ENCODE results near the gene CD180.
A peak's percentile ranks its signal among the peaks of the same experiment; 100 is the strongest.

The CD180 gene

GRCh38 chr5:67193439-67193807 lies 3.2 kb downstream of the CD180 start:
- DNase-seq: no peak
- Histone ChIP-seq H3K27ac (ENCODE audit: low read length, poor library complexity, severe bottlenecking) (no peak overlapping the region), H3K18ac (ENCODE audit: low read depth in 1 of 2, low read length in 2 of 2) (no peak overlapping the region), H3K9me3 (ENCODE audit: control insufficient read depth, low read length) (no peaks in the 10 kb centered on the region), H3K4me2 (ENCODE audit: low read length, poor library complexity, severe bottlenecking) (no peak overlapping the region), H4K91ac (ENCODE audit: low read length) (no peak overlapping the region), H2AK5ac (ENCODE audit: low read length, severe bottlenecking) (no peak overlapping the region), H4K8ac (ENCODE audit: low read length) (no peak overlapping the region), H3K23ac (ENCODE audit: low read length in 2 of 2) (no peak overlapping the region), H2AFZ (ENCODE audit: low read depth, low read length) (no peak overlapping the region), H2BK15ac (ENCODE audit: low read depth, poor library complexity, severe bottlenecking) (no peak overlapping the region), H3K79me1 (replicated peaks; ENCODE audit: low read length, poor library complexity, severe bottlenecking) (no peaks in the 10 kb centered on the region), H3K4ac (ENCODE audit: low read depth in 1 of 2, low read length in 2 of 2) (no peak overlapping the region), H2BK5ac (ENCODE audit: low read depth, low read length, poor library complexity, severe bottlenecking) (no peak overlapping the region), H3K4me3 (ENCODE audit: insufficient read depth in 1 of 2, low read depth in 1 of 2, low read length in 2 of 2) (no peak overlapping the region), H3K4me1 (ENCODE audit: control insufficient read depth, insufficient read depth, low read depth, low read length) (no peaks in the 10 kb centered on the region), H2BK12ac (ENCODE audit: low read length in 2 of 2) (no peak overlapping the region), H3K14ac (ENCODE audit: low read length in 2 of 2) (no peak overlapping the region), H3K27me3 (ENCODE audit: control insufficient read depth in 1 of 2, insufficient read depth in 1 of 2, low read length in 2 of 2) (no peaks in the 10 kb centered on the region), H3K36me3 (ENCODE audit: control insufficient read depth in 1 of 2, insufficient read depth in 2 of 2, low read depth in 1 of 2, low read length in 2 of 2) (no peaks in the 10 kb centered on the region), H3K9ac (ENCODE audit: low read length) (no peak overlapping the region), H2BK120ac (ENCODE audit: low read depth, low read length) (no peak overlapping the region)
- WGBS: no CpG with 5 or more reads among the region's 2 CpGs

- Histone ChIP-seq H3K27ac (ENCODE audit: low read length, poor library complexity, severe bottlenecking) (no peak overlapping the region), H3K27me3 (ENCODE audit: control insufficient read depth in 1 of 2, insufficient read depth in 1 of 2, low read length in 2 of 2) (no peaks in the 10 kb centered on the region), H2BK5ac (ENCODE audit: low read depth, low read length, poor library complexity, severe bottlenecking) (no peak overlapping the region), H2AK5ac (ENCODE audit: low read length, severe bottlenecking) (no peak overlapping the region), H3K9ac (ENCODE audit: low read length) (no peak overlapping the region), H2BK15ac (ENCODE audit: low read depth, poor library complexity, severe bottlenecking) (no peak overlapping the region), H3K79me1 (replicated peaks; ENCODE audit: low read length, poor library complexity, severe bottlenecking) (no peaks in the 10 kb centered on the region), H4K91ac (ENCODE audit: low read length) (no peak overlapping the region), H2AFZ (ENCODE audit: low read depth, low read length) (no peak overlapping the region), H2BK12ac (ENCODE audit: low read length in 2 of 2) (no peak overlapping the region), H3K14ac (ENCODE audit: low read length in 2 of 2) (no peak overlapping the region), H3K18ac (ENCODE audit: low read depth in 1 of 2, low read length in 2 of 2) (no peak overlapping the region), H3K9me3 (ENCODE audit: control insufficient read depth, low read length) (no peaks in the 10 kb centered on the region), H3K36me3 (ENCODE audit: control insufficient read depth in 1 of 2, insufficient read depth in 2 of 2, low read depth in 1 of 2, low read length in 2 of 2) (no peaks in the 10 kb centered on the region), H4K8ac (ENCODE audit: low read length) (no peak overlapping the region), H3K4ac (ENCODE audit: low read depth in 1 of 2, low read length in 2 of 2) (no peak overlapping the region), H3K4me1 (ENCODE audit: control insufficient read depth, insufficient read depth, low read depth, low read length) (no peaks in the 10 kb centered on the region), H3K4me3 (ENCODE audit: insufficient read depth in 1 of 2, low read depth in 1 of 2, low read length in 2 of 2) (no peak overlapping the region), H3K23ac (ENCODE audit: low read length in 2 of 2) (no peak overlapping the region), H2BK120ac (ENCODE audit: low read depth, low read length) (no peak overlapping the region), H3K4me2 (ENCODE audit: low read length, poor library complexity, severe bottlenecking) (no peak overlapping the region)
- DNase-seq: no peak
- 98% methylated on average over 8 of the region's 9 CpGs for WGBS
These were observed 3.7 kb downstream of the CD180 start for GRCh38 chr5:67192719-67193438.

DNA sequence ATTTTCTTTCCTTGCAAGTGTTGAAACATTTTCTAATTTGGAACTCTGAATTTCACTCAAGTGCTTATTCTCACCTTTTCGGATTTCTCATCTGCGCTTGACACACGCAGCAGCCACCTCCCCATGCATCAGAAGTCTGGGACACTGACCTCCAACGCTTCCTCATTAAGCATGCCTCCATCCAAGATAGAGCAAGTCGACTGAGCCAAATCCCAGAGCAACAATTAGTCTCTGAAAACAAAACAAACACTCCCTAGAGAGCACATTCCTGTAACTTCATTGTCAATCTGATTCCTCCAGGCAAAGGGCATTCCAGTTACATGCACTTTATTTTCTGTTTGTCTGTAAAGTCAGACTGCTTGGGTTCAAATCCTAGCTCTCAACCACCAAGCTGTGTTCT lies 5.7 kb downstream of the CD180 start:
- Histone ChIP-seq H3K9me3 (ENCODE audit: control insufficient read depth, low read length) (no peaks in the 10 kb centered on the region), H3K4ac (ENCODE audit: low read depth in 1 of 2, low read length in 2 of 2) (no peak overlapping the region), H2BK5ac (ENCODE audit: low read depth, low read length, poor library complexity, severe bottlenecking) (no peak overlapping the region), H3K36me3 (ENCODE audit: control insufficient read depth in 1 of 2, insufficient read depth in 2 of 2, low read depth in 1 of 2, low read length in 2 of 2) (no peaks in the 10 kb centered on the region), H3K9ac (ENCODE audit: low read length) (no peak overlapping the region), H3K18ac (ENCODE audit: low read depth in 1 of 2, low read length in 2 of 2) (no peak overlapping the region), H4K91ac (ENCODE audit: low read length) (no peak overlapping the region), H4K8ac (ENCODE audit: low read length) (peak overlapping the region; percentile 7), H2BK12ac (ENCODE audit: low read length in 2 of 2) (no peak overlapping the region), H3K27ac (ENCODE audit: low read length, poor library complexity, severe bottlenecking) (no peak overlapping the region), H3K4me1 (ENCODE audit: control insufficient read depth, insufficient read depth, low read depth, low read length) (no peaks in the 10 kb centered on the region), H2BK15ac (ENCODE audit: low read depth, poor library complexity, severe bottlenecking) (no peak overlapping the region), H3K27me3 (ENCODE audit: control insufficient read depth in 1 of 2, insufficient read depth in 1 of 2, low read length in 2 of 2) (no peaks in the 10 kb centered on the region), H3K23ac (ENCODE audit: low read length in 2 of 2) (no peak overlapping the region), H2BK120ac (ENCODE audit: low read depth, low read length) (no peak overlapping the region), H3K4me2 (ENCODE audit: low read length, poor library complexity, severe bottlenecking) (no peak overlapping the region), H2AK5ac (ENCODE audit: low read length, severe bottlenecking) (no peak overlapping the region), H2AFZ (ENCODE audit: low read depth, low read length) (no peak overlapping the region), H3K14ac (ENCODE audit: low read length in 2 of 2) (no peak overlapping the region), H3K79me1 (replicated peaks; ENCODE audit: low read length, poor library complexity, severe bottlenecking) (no peaks in the 10 kb centered on the region), H3K4me3 (ENCODE audit: insufficient read depth in 1 of 2, low read depth in 1 of 2, low read length in 2 of 2) (no peak overlapping the region)
- WGBS: 44% methylated on average over 5 of the region's 5 CpGs
- DNase-seq: no peak

DNA sequence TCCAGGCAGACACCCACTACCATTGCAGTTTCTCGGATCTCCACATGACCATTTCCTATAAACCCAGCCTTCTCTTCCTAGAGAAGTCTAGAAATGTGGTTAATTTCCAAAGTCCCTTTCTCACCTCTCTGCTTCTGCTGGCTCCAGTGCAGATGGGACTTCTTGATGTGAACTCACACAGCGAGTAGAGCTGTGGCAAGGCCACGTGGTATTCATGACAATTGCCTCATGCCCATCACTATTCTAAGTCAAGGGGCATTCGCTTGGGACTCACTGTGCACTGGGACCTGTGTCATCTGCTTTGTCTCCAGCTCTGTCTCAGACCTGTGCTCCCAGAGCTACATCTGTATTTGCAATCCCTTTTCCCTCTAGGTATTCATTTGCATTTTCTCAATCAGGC lies 6.2 kb downstream of the CD180 start:
- H2BK120ac ChIP-seq (ENCODE audit: low read depth, low read length): no peak overlapping the region
- H3K4me1 ChIP-seq (ENCODE audit: control insufficient read depth, insufficient read depth, low read depth, low read length): no peaks in the 10 kb centered on the region
- H2BK12ac ChIP-seq (ENCODE audit: low read length in 2 of 2): no peak overlapping the region
- H4K91ac ChIP-seq (ENCODE audit: low read length): no peak overlapping the region
- WGBS: 89% methylated on average over 4 of the region's 4 CpGs
- H3K36me3 ChIP-seq (ENCODE audit: control insufficient read depth in 1 of 2, insufficient read depth in 2 of 2, low read depth in 1 of 2, low read length in 2 of 2): no peaks in the 10 kb centered on the region
- DNase-seq: no peak
- H2BK15ac ChIP-seq (ENCODE audit: low read depth, poor library complexity, severe bottlenecking): no peak overlapping the region
- no peaks in the 10 kb centered on the region for H3K9me3 ChIP-seq (ENCODE audit: control insufficient read depth, low read length)
- H3K27ac ChIP-seq (ENCODE audit: low read length, poor library complexity, severe bottlenecking): no peak overlapping the region
- H2AFZ ChIP-seq (ENCODE audit: low read depth, low read length): no peak overlapping the region
- no peak overlapping the region for H3K14ac ChIP-seq (ENCODE audit: low read length in 2 of 2)
- H3K4me3 ChIP-seq (ENCODE audit: insufficient read depth in 1 of 2, low read depth in 1 of 2, low read length in 2 of 2): no peak overlapping the region
- H3K23ac ChIP-seq (ENCODE audit: low read length in 2 of 2): no peak overlapping the region
- H3K9ac ChIP-seq (ENCODE audit: low read length): no peak overlapping the region
- no peaks in the 10 kb centered on the region for H3K79me1 ChIP-seq (replicated peaks; ENCODE audit: low read length, poor library complexity, severe bottlenecking)
- no peaks in the 10 kb centered on the region for H3K27me3 ChIP-seq (ENCODE audit: control insufficient read depth in 1 of 2, insufficient read depth in 1 of 2, low read length in 2 of 2)
- H3K18ac ChIP-seq (ENCODE audit: low read depth in 1 of 2, low read length in 2 of 2): no peak overlapping the region
- H3K4ac ChIP-seq (ENCODE audit: low read depth in 1 of 2, low read length in 2 of 2): no peak overlapping the region
- H4K8ac ChIP-seq (ENCODE audit: low read length): no peak overlapping the region
- H3K4me2 ChIP-seq (ENCODE audit: low read length, poor library complexity, severe bottlenecking): no peak overlapping the region
- H2AK5ac ChIP-seq (ENCODE audit: low read length, severe bottlenecking): no peak overlapping the region
- H2BK5ac ChIP-seq (ENCODE audit: low read depth, low read length, poor library complexity, severe bottlenecking): no peak overlapping the region
